GM20431 (cell line): ENCODE results near the gene MYD88.

Experiments
- in situ Hi-C: fragments of 300-500 bp; cut with MseI, MboI; formaldehyde crosslinking; loops from one replicate; pipeline ENCODE4 v1.15.0; 2020; ENCODE audit warnings: low sequenced_read_pairs; ENCODE audit not compliant: unreplicated experiment

Gene MYD88

DNA sequence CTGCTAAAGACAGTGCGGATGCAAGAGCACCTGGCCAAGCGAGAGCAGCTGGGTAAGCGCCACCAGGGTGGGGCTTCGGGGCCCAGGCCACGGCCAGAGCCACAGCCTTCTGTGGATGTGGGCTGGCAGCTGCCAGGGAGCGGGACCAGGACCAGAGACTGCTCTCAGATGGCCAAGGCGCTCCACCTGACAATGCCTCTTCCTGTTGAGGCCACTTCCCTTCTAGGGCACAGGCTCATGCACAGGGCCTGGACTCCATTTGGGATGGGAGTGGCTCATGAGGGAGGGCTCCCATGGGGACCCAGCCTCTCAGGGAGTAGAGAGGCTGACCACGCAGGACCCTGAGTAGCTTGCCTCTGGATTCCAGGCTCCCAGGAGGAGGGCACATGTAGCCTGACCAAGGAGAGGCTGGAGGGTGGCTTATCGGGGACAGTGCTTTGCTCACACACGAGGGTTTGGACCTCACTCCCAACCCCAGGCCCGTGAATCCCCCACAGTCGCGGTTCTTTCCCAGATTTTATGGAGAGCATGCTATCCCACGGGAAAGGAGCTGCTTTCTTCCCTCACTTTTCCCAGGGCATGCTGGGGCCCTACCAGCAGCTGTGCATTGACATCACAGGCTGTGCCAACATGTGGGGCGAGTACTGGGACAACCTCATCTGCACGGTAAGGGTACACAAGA is 26.6 kb upstream of the MYD88 start:
- in situ Hi-C loops = no loop called here

DNA sequence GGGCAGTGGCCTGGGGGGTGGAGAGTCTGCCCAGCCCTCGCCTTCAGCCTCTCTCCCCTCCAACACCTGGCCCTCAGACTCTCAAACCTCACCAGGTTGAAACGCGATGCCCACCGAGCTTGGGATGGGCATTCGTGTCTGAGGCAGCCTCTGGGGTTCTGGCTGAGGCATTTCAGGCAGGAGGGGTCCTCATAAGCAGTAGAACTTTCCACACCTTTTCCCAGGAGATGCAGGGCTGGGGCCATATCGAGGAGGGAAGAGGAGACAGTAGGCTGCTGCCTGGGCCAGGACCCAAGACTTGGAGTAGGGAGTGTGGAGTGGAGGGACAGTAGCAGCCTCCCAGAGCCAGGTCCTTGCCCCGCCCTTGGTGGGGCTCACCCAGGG is 26.1 kb upstream of the MYD88 start:
- in situ Hi-C loops = no loop called here

DNA sequence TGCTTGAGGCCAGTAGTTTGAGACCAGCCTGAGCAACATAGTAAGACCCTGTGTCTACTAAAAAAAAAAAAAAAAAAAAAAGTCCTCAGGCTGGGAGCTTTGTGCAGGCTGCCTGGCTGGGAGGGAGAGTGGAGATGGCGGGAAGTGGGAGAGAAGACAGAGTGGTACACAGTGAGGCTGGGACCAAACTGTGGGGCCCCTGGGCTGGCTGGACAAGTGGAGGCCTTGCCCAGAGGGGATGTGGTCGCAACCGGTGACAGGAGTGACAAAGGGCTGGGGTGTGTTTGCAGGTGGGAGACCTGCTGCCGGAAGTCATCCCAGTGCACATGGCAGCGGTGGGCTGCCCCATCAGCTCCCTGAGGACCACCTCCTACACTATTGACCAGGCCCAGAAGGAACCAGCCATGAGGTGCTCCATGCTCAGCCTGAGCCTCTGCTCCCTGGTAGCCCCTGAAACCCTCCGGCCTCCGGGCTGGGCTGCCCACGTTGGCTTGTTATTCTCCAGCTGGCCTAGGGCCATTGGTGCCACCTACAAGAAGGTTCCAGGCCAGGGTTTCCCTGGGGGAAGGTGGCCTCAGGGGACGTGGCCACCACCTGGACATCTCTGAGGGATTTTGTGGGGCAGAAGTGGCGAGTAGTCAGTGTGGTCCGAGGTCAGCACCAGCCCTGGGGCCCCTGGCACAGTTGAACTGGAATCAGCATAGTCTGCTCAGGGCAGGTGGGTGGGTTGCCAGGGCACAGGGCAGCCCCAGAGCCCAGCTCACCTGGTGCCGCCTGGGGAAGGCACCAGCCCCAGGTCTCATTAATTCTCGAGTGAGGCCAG is 24.2 kb upstream of the MYD88 start:
- in situ Hi-C loops = no loop called here

DNA sequence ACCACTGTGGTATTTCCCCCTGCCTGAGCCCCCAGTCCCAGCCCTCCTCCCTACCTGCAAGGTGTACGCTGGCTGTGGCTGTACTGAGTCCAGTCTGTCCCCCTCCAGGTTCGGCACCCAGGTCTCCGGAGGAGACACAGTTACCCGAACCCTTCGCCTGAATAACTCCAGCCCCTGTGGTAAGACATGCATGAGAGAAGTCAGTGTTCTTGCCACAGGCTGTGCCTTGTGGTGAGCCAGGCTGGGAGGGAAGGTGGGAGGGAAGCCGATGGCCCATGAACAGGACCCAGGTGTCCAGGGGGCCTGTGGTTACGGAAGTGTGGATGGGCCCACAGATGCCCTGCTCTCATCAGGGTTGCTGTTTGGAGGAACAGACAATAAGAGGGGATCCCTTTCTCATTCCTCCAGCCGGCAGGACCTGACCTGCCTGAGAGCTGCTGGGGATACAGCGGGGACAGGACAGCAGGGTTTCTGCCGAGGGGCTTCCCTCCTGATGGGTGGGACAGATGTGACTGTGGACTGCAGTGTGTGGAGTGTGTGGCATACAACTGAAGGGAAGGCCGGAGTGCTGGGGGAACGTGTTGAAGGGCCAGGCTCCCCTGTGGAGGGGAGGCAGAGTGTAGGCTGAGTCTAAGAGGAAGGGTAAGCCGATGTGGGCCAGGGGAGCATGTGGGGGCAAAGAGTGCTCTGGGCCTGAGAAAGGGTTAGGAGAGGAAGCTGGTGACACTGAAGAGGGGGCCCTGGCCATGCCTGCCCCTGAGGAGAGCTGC is 23.4 kb upstream of the MYD88 start:
- in situ Hi-C loops = no loop called here

DNA sequence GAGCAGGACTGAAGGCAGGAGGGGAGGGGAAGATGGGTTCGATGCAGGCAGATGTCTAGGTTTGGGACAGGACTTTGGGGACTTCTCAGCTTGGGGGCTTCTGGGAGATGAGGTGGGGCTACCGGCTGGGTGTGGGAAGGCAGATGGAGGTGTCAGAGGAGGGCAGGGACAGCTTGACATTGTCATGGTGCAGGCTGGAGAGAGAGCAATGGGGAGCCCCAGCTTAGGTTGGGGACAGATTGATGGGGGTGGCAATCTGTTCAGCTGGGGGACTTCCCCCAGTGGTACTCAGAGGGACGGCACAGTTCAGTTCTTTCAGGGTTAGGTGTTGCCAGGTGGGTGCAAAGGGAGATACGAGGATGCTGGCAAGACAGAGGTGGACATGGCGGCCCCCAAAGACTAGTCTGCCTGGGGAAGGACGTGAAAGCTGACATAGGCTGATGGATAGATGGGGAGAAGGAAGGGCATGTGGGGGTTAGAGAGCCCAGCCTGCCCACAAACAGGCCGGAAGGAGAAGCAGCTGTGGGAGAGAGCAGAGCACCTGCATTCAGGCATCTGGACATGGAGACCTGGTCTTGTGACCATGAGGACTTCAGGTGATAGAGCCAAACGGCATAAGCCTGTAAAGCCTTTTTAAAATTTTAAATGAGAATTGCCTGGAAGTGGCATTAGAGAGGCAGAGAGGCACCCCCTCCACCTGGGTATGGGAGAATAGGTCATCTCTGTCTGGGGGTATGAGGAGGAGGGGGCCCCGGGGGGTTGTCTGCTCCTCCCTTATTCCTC is 22.6 kb upstream of the MYD88 start:
- in situ Hi-C loops = no loop called here

DNA sequence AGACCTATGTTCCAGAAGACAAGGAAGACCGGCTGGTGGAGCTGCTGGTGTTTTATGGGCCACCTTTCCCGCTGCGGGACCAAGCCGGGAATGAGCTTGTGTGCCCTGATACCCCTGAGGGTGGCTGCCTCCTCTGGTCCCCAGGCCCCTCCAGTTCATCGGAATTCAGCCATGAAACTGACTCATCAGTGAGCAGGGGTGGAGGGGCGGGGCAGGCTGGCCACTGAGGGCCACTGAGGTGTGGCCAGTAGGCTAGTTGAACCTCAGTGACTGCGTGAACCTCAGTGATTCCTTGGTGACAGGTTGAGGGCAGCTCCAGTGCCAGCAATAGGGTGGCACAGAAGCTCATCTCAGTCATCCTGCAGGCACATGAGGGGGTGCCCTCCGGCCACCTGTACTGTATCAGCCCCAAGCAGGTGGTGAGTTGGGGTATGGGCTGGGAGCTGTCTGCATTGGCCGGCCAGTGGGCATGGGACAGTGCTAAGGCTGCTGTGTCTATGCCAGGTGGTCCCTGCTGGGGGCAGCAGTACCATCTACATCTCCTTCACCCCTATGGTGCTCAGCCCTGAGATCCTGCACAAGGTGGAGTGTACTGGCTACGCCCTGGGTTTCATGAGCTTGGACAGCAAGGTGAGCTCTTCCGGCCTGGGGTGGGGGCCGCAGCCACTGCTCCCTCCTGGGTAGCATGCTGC is 21.8 kb upstream of the MYD88 start:
- in situ Hi-C loops = no loop called here

DNA sequence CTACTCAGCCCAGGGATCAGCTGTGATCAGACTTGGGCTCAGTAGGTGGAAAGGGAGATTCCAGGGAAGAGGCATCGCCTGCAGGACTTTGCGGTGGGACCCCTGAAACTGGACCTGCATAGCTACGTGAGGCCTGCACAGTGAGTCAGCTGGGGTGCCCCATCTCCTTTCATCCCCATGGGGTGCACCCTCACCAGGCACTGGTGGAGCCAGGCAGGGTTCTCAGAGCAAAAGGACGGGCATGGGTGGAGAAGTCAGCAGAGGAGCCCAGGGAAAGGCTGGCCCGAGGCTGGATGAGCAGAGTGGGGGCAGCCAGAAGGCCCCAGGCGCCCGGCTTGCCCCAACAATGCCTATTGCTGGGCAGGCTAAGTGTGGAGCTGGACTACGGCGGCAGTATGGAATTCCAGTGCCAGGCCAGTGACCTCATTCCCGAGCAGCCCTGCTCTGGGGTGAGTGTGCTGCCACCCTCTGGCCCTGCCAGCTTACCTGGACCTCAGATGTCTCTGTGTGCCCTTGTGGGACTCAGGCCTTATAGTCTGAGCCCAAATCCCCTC is 21.2 kb upstream of the MYD88 start:
- in situ Hi-C loops = no loop called here

DNA sequence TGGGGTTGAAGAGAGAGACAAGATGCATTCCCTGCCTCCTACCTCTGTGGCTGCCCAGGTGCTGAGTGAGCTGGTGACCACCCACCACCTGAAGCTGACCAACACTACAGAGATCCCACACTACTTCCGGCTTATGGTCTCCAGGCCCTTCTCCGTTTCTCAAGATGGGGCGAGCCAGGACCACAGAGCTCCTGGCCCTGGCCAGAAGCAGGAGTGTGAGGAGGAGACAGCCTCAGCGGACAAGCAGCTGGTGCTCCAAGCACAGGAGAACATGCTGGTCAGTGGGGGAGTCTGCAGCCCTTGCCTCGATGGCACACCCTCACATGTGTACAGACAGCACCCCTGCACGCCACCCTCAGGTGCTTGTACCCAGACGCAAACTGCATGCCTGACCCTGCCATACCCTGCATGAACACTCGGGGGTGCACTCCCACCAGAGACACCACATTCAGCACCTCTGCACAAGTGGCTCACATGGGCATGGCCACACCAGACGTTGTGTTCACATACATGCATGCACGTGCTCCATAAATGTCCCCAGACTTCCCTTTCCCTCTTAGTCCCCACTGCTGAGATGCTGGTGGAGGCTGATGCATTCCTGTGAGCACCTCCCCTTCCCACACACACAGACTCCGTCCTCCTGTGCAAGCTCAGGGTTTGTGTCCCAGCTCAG is 20.6 kb upstream of the MYD88 start:
- in situ Hi-C loops = no loop called here

DNA sequence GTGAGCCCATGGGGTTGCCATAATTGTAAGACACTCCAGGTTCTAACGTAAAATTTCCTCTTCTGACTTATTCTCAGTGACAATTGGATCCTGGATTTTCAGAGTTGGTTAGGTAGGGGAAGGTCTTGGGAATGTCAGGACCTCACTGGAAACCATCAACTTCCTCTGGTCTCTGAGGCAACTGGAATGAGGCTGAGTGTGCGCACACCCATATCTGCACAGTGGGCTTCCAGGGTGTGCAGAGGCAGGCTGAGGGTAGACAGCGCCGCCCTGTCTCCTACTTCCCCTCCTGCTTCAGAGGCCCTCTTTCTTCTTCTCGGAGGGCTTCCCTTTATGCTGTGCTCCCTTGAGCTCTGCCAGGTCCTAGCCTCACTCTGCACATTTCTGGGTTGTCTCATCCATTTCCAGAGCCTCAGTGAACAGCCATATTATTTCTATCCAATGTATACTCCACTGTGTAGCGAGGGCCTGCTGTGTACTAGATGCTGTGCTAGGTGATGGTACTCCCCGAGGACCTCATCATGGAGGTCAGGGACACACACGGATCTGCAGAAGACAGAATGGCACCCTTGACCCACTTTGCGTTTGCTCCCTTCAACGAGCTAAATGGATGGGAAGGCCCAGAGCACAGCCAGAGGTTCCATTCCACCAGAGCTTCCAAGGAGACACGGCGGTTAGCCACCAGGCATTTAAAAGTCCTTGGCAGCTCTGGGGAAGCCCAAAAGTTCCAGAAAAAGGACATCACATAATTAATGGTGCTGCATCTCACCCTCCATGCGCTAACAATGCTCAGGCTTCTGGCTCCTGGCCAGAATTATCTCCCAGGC is 19.8 kb upstream of the MYD88 start:
- in situ Hi-C loops = no loop called here

DNA sequence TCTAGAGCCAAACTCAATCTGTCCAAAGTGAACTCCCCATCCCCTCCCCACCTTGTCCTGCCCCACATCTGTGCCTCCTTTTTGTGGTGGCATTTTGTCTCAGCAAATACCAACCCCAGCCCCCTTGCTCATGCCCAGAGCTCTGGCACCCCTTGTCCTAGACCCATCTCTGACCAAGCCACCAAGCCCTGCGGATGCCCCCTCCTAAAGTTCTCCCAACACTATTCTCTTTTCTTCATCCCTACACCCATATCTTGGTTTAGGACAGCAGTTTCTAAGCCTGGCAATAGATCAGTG is 19.3 kb upstream of the MYD88 start:
- in situ Hi-C loops = no loop called here

DNA sequence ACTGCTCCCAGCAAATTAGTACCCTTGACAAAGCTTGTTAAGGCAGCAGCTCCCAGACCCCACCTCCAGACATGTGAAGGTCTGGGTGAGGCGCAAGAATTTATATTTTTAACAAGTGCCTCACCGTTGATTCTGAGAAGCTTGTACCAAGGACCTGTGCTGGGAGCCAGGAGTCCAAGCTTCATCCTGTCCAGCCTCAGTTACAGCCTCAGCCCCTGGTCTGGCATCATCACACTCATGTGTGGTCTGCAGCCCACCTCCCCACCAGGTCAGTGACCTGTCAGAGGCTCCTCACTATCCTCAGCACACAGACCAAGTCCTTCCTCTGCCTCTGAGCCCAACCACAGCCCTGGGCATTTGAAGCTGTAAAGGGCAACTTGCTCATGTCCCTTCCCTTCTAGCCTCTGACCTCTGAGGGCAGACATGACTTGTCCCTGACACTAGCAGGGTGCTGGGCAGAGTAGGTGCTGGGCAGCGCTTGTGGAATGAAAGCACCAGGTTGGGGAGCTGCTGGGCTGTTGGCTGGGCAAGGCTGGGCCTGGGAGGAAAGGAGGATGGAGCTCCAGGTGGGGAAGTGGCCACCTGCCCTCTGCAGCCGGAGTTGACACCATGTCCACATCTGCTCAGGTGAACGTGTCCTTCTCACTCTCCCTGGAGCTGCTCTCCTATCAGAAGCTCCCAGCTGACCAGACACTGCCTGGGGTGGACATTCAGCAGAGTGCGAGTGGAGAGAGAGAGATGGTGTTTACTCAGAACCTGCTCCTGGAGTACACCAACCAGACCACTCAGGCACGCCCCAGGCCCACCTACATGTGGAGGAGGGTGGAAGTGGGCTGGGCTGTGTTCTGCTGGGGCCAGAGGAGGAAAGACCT is 18.4 kb upstream of the MYD88 start:
- in situ Hi-C loops = no loop called here

DNA sequence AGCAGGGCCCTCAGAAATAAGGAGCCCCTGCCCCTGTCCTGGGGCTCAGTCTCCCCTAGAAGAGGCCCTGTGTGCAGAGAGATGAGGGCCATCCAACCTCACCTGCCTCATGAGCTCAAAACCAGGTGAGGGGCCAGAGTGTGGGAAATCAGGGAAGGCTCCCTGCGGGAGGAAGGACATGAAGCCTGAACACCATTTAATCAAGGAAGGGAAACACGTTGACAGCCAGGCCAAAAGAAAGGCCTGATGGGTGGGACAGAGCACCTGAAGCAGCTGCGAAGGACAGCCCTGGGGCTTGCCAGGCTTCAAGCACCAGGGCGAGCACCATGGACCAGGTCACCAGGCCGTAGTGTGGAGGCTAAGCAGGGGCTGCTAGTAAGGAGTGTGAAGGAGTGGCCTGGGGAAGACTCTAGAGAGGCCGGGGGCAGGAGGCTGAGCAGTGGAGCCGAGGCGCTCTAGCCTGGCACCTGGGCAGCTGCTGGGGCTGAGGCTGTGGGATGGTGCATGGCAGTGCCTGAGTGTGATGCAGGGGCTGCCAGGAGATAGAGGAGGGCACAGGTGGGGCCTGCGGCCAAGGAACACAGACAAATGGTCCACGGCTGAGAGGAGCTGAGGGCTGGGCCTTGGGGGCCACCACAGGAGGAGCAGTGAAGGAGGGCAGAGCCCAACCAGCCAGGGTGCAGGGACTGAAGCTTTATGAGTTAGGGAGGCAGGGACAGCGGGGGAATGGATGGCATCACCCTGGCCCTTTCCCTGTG is 17.6 kb upstream of the MYD88 start:
- in situ Hi-C loops = no loop called here

DNA sequence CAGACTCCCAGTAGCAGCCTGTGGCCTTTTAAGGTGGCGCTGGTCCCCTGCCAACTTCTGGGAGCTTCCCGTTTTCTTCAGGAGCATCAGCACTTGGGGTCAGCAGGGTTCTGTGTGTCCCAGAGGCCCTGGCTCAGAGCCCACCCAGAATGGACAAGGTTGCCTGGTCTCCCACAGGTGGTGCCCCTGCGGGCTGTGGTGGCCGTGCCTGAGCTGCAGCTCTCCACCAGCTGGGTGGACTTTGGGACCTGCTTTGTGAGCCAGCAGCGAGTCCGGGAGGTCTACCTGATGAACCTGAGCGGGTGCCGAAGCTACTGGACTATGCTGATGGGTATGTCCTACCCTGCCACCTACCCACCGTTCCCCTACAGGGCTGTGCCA is 17.0 kb upstream of the MYD88 start:
- in situ Hi-C loops = no loop called here

DNA sequence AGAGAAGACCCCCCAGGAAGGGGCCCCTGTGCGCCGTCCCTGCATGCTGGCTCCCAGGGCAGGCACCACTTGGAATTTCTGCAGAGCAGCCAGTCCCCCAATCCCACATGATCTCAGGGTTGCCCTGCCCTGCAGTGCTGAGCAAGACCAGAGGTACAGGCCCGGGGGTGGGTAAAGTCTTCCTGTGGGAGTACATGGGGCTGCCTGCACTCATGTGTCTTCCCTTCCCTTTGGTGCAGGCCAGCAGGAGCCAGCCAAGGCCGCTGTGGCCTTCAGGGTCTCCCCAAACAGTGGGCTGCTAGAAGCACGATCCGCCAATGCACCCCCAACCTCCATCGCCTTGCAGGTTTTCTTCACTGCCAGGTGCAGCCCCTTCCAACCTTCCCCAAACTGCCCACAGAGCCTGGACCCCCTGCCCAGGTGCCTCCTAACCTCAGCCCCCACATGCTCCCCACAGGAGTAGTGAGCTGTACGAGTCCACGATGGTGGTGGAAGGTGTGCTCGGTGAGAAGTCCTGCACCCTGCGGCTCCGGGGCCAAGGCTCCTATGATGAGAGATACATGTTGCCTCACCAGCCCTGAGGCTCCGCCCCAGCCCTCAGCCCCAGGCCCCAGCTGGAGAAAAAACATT is 16.5 kb upstream of the MYD88 start:
- in situ Hi-C loops = no loop called here

DNA sequence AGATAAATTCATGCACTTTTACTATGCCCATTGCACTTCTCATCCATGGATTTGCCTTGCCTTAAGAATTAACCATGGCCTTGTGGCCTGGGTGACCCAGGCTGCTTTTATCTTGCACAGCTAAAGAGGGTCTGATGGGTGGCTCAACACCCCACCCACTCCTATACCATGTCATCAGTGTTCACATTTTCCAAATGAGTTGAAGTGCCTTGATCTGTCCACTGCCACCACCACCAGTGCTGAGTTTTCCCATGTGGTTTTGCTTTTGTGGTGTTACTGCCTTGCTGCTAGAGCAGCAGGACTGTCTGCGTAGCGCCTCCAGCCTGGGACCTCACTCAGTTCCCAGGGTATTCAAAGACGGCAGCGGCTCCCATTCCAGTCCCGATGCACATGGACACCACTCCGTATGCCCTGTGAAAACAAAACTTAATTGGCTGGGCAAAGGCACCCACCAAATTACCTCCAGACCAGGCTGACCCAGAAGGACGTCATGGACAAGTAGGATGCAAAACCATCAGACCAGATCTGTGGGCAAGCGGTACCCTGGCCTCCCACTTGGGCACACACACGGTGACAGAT is 15.7 kb upstream of the MYD88 start:
- in situ Hi-C loops = no loop called here
